Loucy (cell line): ENCODE results near the gene CDK5.

ENCODE experiments used
- H2AFZ ChIP-seq: fragments of 200-600 bp; sonication (generic); 2 replicates; pipeline ENCODE4 v1.6.0; 2016; ENCODE audit warnings: antibody characterized with exemption, mild to moderate bottlenecking, low read length, moderate library complexity
- H3F3A ChIP-seq: fragments of 200-600 bp; 2 replicates; pipeline ENCODE4 v1.6.0; 2016; ENCODE audit warnings: antibody characterized with exemption, low read depth, mild to moderate bottlenecking
- H3K27me3 ChIP-seq: fragments of 200-600 bp; sonication (generic); 2 replicates; pipeline ENCODE4 v1.6.1; 2014; ENCODE audit warnings: low read length, mild to moderate bottlenecking; ENCODE audit not compliant: insufficient read depth, poor library complexity, severe bottlenecking
- H3K36me3 ChIP-seq: fragments of 200-600 bp; sonication (generic); 2 replicates; pipeline ENCODE4 v1.6.1; 2016; ENCODE audit warnings: low read length; ENCODE audit not compliant: insufficient read depth
- H3K4me1 ChIP-seq: fragments of 200-600 bp; sonication (generic); 2 replicates; pipeline ENCODE4 v1.5.1; 2014; ENCODE audit warnings: low read length, mild to moderate bottlenecking; ENCODE audit not compliant: insufficient read depth, poor library complexity, severe bottlenecking
- H3K4me2 ChIP-seq: fragments of 200-600 bp; sonication (generic); 2 replicates; pipeline ENCODE4 v1.6.0; 2014; ENCODE audit warnings: antibody characterized with exemption, low read length, low read depth, mild to moderate bottlenecking; ENCODE audit not compliant: poor library complexity, severe bottlenecking
- H3K4me3 ChIP-seq: fragments of 200-600 bp; sonication (generic); 2 replicates; pipeline ENCODE4 v1.5.1; 2014; ENCODE audit warnings: low read length, mild to moderate bottlenecking, mixed read lengths; ENCODE audit not compliant: poor library complexity, severe bottlenecking
- H3K79me2 ChIP-seq: fragments of 200-600 bp; sonication (generic); 2 replicates; pipeline ENCODE4 v1.6.1; 2014; ENCODE audit warnings: low read length; ENCODE audit not compliant: insufficient read depth
- H3K9ac ChIP-seq: fragments of 200-600 bp; sonication (generic); 2 replicates; pipeline ENCODE4 v1.6.0; 2014; ENCODE audit warnings: mild to moderate bottlenecking, low read depth, low read length, moderate library complexity; ENCODE audit not compliant: poor library complexity, severe bottlenecking
- H3K9me2 ChIP-seq: fragments of 200-600 bp; sonication (generic); replicated peaks from 2 replicates; pipeline ENCODE4 v1.6.1; 2016; ENCODE audit warnings: low read depth, low read length, mixed read lengths
- H3K9me3 ChIP-seq: fragments of 200-600 bp; sonication (generic); 2 replicates; pipeline ENCODE4 v1.6.1; 2014; ENCODE audit warnings: mild to moderate bottlenecking, antibody characterized with exemption, low read length, low read depth; ENCODE audit not compliant: insufficient read depth
- H4K20me1 ChIP-seq: fragments of 200-600 bp; sonication (generic); 2 replicates; pipeline ENCODE4 v1.6.0; 2014; ENCODE audit warnings: antibody characterized with exemption, low read length, mild to moderate bottlenecking; ENCODE audit not compliant: insufficient read depth, poor library complexity, severe bottlenecking
- CTCF ChIP-seq: fragments of 200-600 bp; sonication (generic); conservative IDR thresholded peaks from 2 replicates; pipeline ENCODE4 v1.5.1; 2014; ENCODE audit warnings: mild to moderate bottlenecking, antibody characterized with exemption, low read length
- EZH2phosphoT487 ChIP-seq: fragments of 200-600 bp; IDR thresholded peaks from 2 replicates; pipeline ENCODE4 v1.6.1; 2018; ENCODE audit warnings: antibody characterized with exemption, mild to moderate bottlenecking, moderate library complexity, borderline replicate concordance

Gene CDK5

GRCh38 chr7:151039850-151040548, 17.7 kb downstream of the CDK5 start:
- peak overlapping the region; percentile 65 for H3K4me2 ChIP-seq
- H3K9me2 ChIP-seq: no peaks in the 10 kb centered on the region
- H3F3A ChIP-seq: peaks cover 2% of the 10 kb centered on the region; the same call in 1 of the 2 replicates
- no peaks in the 10 kb centered on the region for H3K36me3 ChIP-seq
- no peaks in the 10 kb centered on the region for H3K79me2 ChIP-seq
- no peak overlapping the region for H2AFZ ChIP-seq
- peak overlapping the region; percentile 25 for H3K4me3 ChIP-seq
- TF ChIP-seq CTCF (no peak), EZH2phosphoT487 (no peak)
- no peaks in the 10 kb centered on the region for H3K9me3 ChIP-seq
- no peaks in the 10 kb centered on the region for H4K20me1 ChIP-seq
- no peaks in the 10 kb centered on the region for H3K27me3 ChIP-seq
- no peak overlapping the region for H3K9ac ChIP-seq
- H3K4me1 ChIP-seq: peaks cover 24% of the 10 kb centered on the region

- peak overlapping the region; percentile 41; the same call in 1 of the 2 replicates for H2AFZ ChIP-seq
- no peak for TF ChIP-seq CTCF
- no peak for TF ChIP-seq EZH2phosphoT487
- no peaks in the 10 kb centered on the region for H3K9me3 ChIP-seq
- no peaks in the 10 kb centered on the region for H4K20me1 ChIP-seq
- no peaks in the 10 kb centered on the region for H3K36me3 ChIP-seq
- H3F3A ChIP-seq: peaks cover 2% of the 10 kb centered on the region; the same call in 1 of the 2 replicates
- H3K4me1 ChIP-seq: peaks cover 24% of the 10 kb centered on the region
- no peaks in the 10 kb centered on the region for H3K27me3 ChIP-seq
- peak overlapping the region; percentile 44 for H3K9ac ChIP-seq
- no peaks in the 10 kb centered on the region for H3K79me2 ChIP-seq
- peak overlapping the region; percentile 33 for H3K4me3 ChIP-seq
- H3K4me2 ChIP-seq: peak overlapping the region; percentile 65
- H3K9me2 ChIP-seq: no peaks in the 10 kb centered on the region
Observed at GRCh38 chr7:151038951-151039849, 18.5 kb downstream of the CDK5 start.

GRCh38 chr7:151035902-151036301, 21.8 kb downstream of the CDK5 start:
- Histone ChIP-seq H3K9me2 (no peaks in the 10 kb centered on the region), H3K4me1 (peaks cover 24% of the 10 kb centered on the region), H3K4me3 (no peak overlapping the region), H3K9ac (no peak overlapping the region), H3K27me3 (no peaks in the 10 kb centered on the region), H3F3A (peaks cover 2% of the 10 kb centered on the region; the same call in 1 of the 2 replicates), H2AFZ (no peak overlapping the region), H3K36me3 (no peaks in the 10 kb centered on the region), H3K9me3 (no peaks in the 10 kb centered on the region), H3K4me2 (no peak overlapping the region), H3K79me2 (no peaks in the 10 kb centered on the region), H4K20me1 (no peaks in the 10 kb centered on the region)
- TF ChIP-seq CTCF (no peak), EZH2phosphoT487 (no peak)
